Colonic mucosa (tissue), 4 donors: ENCODE data around the gene KCTD20. TPM values are rescaled to one million over a fixed set of nuclear protein-coding genes. Genes with fewer than 3 reads are reported as not detected.

Experiments
- DNase-seq: peaks from one replicate; pipeline ENCODE4 v3.0.0-alpha.2; 2020
- H3K27ac ChIP-seq: fragments of 200-600 bp; one replicate; pipeline ENCODE4 v1.8.0; 2021
- H3K27me3 ChIP-seq: fragments of 200-600 bp; one replicate; pipeline ENCODE4 v1.8.0; 2021
- H3K36me3 ChIP-seq: fragments of 200-600 bp; one replicate; pipeline ENCODE4 v1.8.0; 2021
- H3K4me1 ChIP-seq: fragments of 200-600 bp; one replicate; pipeline ENCODE4 v1.8.0; 2021; ENCODE audit warnings: mild to moderate bottlenecking
- H3K4me3 ChIP-seq: fragments of 200-600 bp; one replicate; pipeline ENCODE4 v1.8.0; 2021
- H3K9ac ChIP-seq, 2 donors: one replicate each; pipeline ENCODE4 v1.7.0; 2013; ENCODE audit warnings: control low read depth in 2 of 2, low read depth in 2 of 2, low read length in 2 of 2
- H3K9me3 ChIP-seq: fragments of 200-600 bp; one replicate; pipeline ENCODE4 v1.8.0; 2021
- CTCF ChIP-seq: fragments of 200-600 bp; IDR thresholded peaks from one replicate; pipeline ENCODE4 v1.8.0; 2022; ENCODE audit warnings: antibody characterized with exemption, mild to moderate bottlenecking
- intact Hi-C: fragments of 100-400 bp; cut with DNase I; formaldehyde crosslinking; loops from one replicate; pipeline ENCODE4 v1.14.1; 2022
- total RNA-seq, 2 donors: library from RNA; stranded (reverse); fragmentation: NEBNext Ultra II Directional in 1 of 2; extraction: Animal tissue kit (Norgen Biotek cat#: 25700) in 1 of 2; gene quantifications; one replicate each; pipeline ENCODE4 v1.2.1, GENCODE V29; 2021
- donor health status: healthy.
- donor health status: DM: no; HTN: no; CAD: no.
- donor health status: DM: no; HTN: no; CAD: no.

The KCTD20 gene
- total RNA-seq, 2 donors from 2014 or later: 23.8 to 34.9 TPM

- TF ChIP-seq CTCF: no peak
- Histone ChIP-seq H3K36me3 (peaks cover 8% of the 10 kb centered on the region), H3K27ac (no peak overlapping the region), H3K4me3 (no peak overlapping the region), H3K9me3 (no peaks in the 10 kb centered on the region), H3K9ac (no peak overlapping the region), H3K4me1 (no peaks in the 10 kb centered on the region), H3K27me3 (no peaks in the 10 kb centered on the region)
- no peak for DNase-seq
- intact Hi-C loops: no loop called here
These were observed 82.5 kb downstream of the KCTD20 start for GRCh38 chr6:36525346-36525745.

- Histone ChIP-seq H3K27ac (no peak overlapping the region), H3K27me3 (no peaks in the 10 kb centered on the region), H3K4me3 (no peak overlapping the region), H3K36me3 (peaks cover 8% of the 10 kb centered on the region), H3K9me3 (no peaks in the 10 kb centered on the region), H3K4me1 (no peaks in the 10 kb centered on the region), H3K9ac (no peak overlapping the region)
- intact Hi-C loops: no loop called here
- no peak for TF ChIP-seq CTCF
- DNase-seq: no peak
These were observed 83.3 kb downstream of the KCTD20 start for GRCh38 chr6:36526066-36526465.

GRCh38 chr6:36533321-36533720 is 90.5 kb downstream of the KCTD20 start:
- Histone ChIP-seq H3K27me3 (no peaks in the 10 kb centered on the region), H3K9ac (no peak overlapping the region), H3K27ac (no peak overlapping the region), H3K4me3 (no peak overlapping the region), H3K9me3 (no peaks in the 10 kb centered on the region), H3K36me3 (no peaks in the 10 kb centered on the region), H3K4me1 (no peaks in the 10 kb centered on the region)
- DNase-seq: no peak
- intact Hi-C loops: no loop called here
- no peak for TF ChIP-seq CTCF

- H3K9ac ChIP-seq: no peak overlapping the region
- H3K36me3 ChIP-seq: peaks cover 7% of the 10 kb centered on the region
- no peaks in the 10 kb centered on the region for H3K4me1 ChIP-seq
- TF ChIP-seq CTCF: no peak
- no peaks in the 10 kb centered on the region for H3K9me3 ChIP-seq
- DNase-seq: no peak
- intact Hi-C loops: no loop called here
- no peaks in the 10 kb centered on the region for H3K27me3 ChIP-seq
- H3K4me3 ChIP-seq: no peak overlapping the region
- no peak overlapping the region for H3K27ac ChIP-seq
These were observed 94.2 kb downstream of the KCTD20 start for GRCh38 chr6:36536873-36537547.

- no peak overlapping the region for H3K9ac ChIP-seq
- no peak for DNase-seq
- no peaks in the 10 kb centered on the region for H3K9me3 ChIP-seq
- no peak for TF ChIP-seq CTCF
- intact Hi-C loops: no loop called here
- H3K27ac ChIP-seq: no peak overlapping the region
- H3K36me3 ChIP-seq: peaks cover 7% of the 10 kb centered on the region
- H3K4me3 ChIP-seq: no peak overlapping the region
- no peaks in the 10 kb centered on the region for H3K27me3 ChIP-seq
- H3K4me1 ChIP-seq: no peaks in the 10 kb centered on the region
These were observed 97.2 kb downstream of the KCTD20 start for GRCh38 chr6:36539814-36540568.

Other genes with a start within 250 kb of the KCTD20 start
- 10 to 100 TPM; 61.3 to 68.2 TPM for gene BRPF3, start 246.3 kb upstream of the KCTD20 start, total RNA-seq
- under 1 TPM; 0.35 TPM for gene PNPLA1, start 172.9 kb upstream of the KCTD20 start, total RNA-seq
- gene BNIP5, start 106.1 kb upstream of the KCTD20 start, total RNA-seq: 1 to 10 TPM; 4.7 to 7.8 TPM
- 1 to 10 TPM; 2.9 to 4.5 TPM for gene ETV7, start 55.3 kb upstream of the KCTD20 start, total RNA-seq
- not detected for gene PXT1, start 146 bp upstream of the KCTD20 start, total RNA-seq
- gene STK38, start 104.5 kb downstream of the KCTD20 start, total RNA-seq: 10 to 100 TPM; 55.9 to 83.4 TPM
- gene SRSF3, start 151.4 kb downstream of the KCTD20 start, total RNA-seq: 100 to 1,000 TPM; 252 to 372 TPM
- gene CDKN1A, start 235.7 kb downstream of the KCTD20 start, total RNA-seq: 100 to 1,000 TPM; 157 to 286 TPM